ENCODE measurements around the gene DUSP3. TPM values are rescaled to one million over a fixed set of nuclear protein-coding genes. Genes with fewer than 3 reads are reported as not detected.
"Not testable (repeated sequence)": the region's sequence is repeated elsewhere in the genome, so short reads cannot be mapped to it uniquely, and the experiment has no call there.

DUSP3 gene
- total RNA-seq, 1 experiment from 2014 or later: 101 TPM

- DNase-seq (ENCODE audit: low spot score): no peak
- in situ Hi-C loops (cut with HindIII; ENCODE audit: low sequenced_read_pairs): no loop called here
These were observed 26.3 kb upstream of the DUSP3 start for GRCh38 chr17:43805117-43805516.

GRCh38 chr17:43803758-43804157, 25.0 kb upstream of the DUSP3 start:
- DNase-seq (ENCODE audit: low spot score): no peak
- in situ Hi-C loops (cut with HindIII; ENCODE audit: low sequenced_read_pairs): no loop called here

- no peak for DNase-seq (ENCODE audit: low spot score)
- in situ Hi-C loops (cut with HindIII; ENCODE audit: low sequenced_read_pairs): no loop called here
These were observed 23.1 kb upstream of the DUSP3 start for GRCh38 chr17:43801844-43802243.

DNA sequence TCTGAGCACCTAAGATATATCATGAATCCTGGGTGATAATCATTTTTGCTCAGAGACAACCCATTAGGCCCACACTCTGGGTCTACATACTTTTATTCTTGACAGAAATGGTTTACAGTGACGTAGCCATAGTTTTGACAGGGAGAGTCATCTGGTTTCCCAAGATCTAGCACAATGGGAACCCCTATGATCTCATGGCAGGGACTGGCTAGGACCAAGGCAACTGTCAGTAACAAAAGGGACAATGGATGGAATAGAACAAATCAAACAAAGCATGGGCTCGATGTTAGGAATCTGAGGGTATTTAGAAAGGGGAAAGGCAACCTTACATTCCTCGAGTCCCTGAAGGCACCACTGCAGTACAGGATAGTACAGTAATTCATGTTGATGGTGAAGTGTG, 22.0 kb upstream of the DUSP3 start:
- in situ Hi-C loops (cut with HindIII; ENCODE audit: low sequenced_read_pairs): no loop called here
- DNase-seq (ENCODE audit: low spot score): no peak

- in situ Hi-C loops (cut with HindIII; ENCODE audit: low sequenced_read_pairs): no loop called here
- no peak for DNase-seq (ENCODE audit: low spot score)
These were observed 20.3 kb upstream of the DUSP3 start for GRCh38 chr17:43799047-43799446.

GRCh38 chr17:43798024-43798423, 19.2 kb upstream of the DUSP3 start:
- in situ Hi-C loops (cut with HindIII; ENCODE audit: low sequenced_read_pairs); DNase-seq (ENCODE audit: low spot score): not testable (repeated sequence)

DNA sequence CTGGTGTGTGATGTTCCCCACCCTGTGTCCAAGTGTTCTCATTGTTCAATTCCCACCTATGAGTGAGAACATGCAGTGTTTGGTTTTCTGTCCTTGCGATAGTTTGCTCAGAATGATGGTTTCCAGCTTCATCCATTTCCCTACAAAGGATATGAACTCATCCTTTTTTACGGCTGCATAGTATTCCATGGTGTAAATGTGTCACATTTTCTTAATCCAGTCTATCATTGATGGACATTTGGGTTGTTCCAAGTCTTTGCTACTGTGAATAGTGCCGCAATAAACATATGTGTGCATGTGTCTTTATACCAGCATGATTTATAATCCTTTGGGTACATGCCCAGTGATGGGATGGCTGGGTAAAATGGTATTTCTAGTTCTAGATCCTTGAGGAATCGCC, 13.9 kb upstream of the DUSP3 start:
- DNase-seq (ENCODE audit: low spot score); in situ Hi-C loops (cut with HindIII; ENCODE audit: low sequenced_read_pairs): not testable (repeated sequence)

GRCh38 chr17:43791589-43791988, 12.8 kb upstream of the DUSP3 start:
- peak; percentile 42 for DNase-seq (ENCODE audit: low spot score)
- in situ Hi-C loops (cut with HindIII; ENCODE audit: low sequenced_read_pairs): no loop called here

GRCh38 chr17:43790311-43790940, 11.6 kb upstream of the DUSP3 start:
- in situ Hi-C loops (cut with HindIII; ENCODE audit: low sequenced_read_pairs): no loop called here
- DNase-seq (ENCODE audit: low spot score): no peak

GRCh38 chr17:43789482-43789881, 10.7 kb upstream of the DUSP3 start:
- in situ Hi-C loops (cut with HindIII; ENCODE audit: low sequenced_read_pairs): no loop called here
- no peak for DNase-seq (ENCODE audit: low spot score)

DNA sequence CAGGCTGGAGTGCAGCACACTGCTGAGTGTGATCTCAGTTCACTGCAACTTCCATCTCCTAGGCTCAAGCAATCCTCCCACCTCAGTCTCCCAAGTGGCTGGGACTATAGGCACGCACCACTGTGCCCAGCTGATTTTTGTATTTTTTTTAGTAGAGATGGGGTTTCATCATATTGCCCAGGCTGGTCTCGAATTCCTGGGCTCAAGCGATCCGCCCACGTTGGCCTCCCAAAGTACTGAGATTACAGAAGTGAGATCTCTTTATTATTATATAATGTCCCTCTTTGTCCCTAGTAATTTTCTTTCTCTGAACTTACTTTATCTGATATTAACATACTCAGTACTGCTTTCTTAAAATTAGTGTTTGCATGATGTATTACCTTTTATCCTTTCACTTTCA, 9.8 kb upstream of the DUSP3 start:
- in situ Hi-C loops (cut with HindIII; ENCODE audit: low sequenced_read_pairs): no loop called here
- DNase-seq (ENCODE audit: low spot score): no peak

- DNase-seq (ENCODE audit: low spot score): no peak
- in situ Hi-C loops (cut with HindIII; ENCODE audit: low sequenced_read_pairs): no loop called here
These were observed 9.0 kb upstream of the DUSP3 start for GRCh38 chr17:43787728-43788127.

GRCh38 chr17:43784628-43785101, 5.9 kb upstream of the DUSP3 start:
- in situ Hi-C loops (cut with HindIII; ENCODE audit: low sequenced_read_pairs): no loop called here
- DNase-seq (ENCODE audit: low spot score): no peak

DNA sequence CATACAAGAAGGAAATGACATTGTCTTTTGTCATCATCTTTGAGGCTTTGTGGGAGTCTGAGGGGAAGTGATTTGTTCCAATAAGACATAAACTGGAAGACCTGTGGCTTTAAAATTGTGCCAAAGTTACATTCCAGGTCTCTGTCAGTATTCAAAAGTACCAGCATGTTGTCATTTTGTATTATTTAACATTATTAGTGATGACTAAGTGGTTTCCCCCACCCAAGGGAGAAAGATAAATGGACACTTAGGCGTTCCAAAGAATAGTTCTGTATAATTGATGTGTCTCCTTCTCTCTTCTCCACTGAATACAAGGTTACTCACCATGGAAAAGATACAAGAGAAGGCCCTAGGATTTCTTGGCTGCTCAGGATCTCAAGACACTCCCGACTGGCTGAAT, 5.3 kb upstream of the DUSP3 start:
- in situ Hi-C loops (cut with HindIII; ENCODE audit: low sequenced_read_pairs): no loop called here
- DNase-seq (ENCODE audit: low spot score): no peak

DNA sequence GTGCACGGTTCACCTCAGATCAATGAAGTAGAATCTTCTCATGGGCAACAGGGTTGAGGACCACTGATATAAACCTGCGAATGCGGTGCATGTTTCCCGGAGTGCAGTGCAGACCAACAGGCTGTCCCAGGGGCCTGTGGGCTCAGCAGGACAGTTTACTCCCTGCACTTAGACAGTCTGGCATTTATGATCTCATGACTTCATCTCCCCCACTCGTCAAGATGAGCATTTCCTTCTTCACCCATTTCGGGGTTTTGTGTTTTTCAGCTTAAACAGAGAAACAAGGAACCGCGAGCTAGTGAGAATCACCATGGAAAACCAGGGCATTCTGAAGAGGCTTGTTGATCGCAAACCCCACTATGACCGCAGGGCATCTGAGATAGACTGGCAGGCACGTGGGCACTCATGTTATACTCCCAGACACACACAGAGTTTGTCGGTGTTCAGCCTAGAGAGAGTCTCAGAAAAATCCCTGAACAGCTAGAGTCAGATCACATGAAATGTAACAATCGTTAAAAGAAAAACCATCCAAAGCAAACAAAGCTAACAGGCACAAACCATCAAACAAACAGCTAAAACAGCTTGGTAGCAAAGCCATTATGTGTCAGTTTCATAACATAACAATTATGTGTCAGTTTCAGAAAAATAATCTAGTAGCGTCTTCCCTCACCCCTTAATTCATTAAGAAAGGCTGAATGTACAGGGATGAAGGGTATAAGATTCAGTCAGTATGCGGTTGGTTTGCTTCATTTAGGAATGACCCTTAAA, 4.3 kb upstream of the DUSP3 start:
- no peak for DNase-seq (ENCODE audit: low spot score)
- in situ Hi-C loops (cut with HindIII; ENCODE audit: low sequenced_read_pairs): no loop called here

DNA sequence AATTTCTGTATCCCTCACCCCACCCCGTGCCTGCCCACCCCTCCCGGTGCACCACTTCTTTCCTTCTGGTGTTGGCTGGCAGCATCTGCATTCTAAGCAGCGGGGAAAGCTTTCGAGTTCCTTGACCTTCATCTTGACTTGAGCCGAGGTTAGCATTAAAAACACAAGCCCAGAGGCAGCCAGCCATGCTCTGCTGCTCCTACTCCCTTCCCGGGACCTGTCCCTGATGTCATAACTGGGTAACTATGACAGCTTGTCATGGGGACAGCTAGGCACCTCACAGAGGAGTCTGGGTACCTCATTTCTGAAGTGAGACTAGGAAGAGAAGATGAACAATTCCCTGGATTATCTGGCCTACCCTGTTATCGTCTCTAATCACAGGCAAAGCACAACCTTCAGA, 1.4 kb upstream of the DUSP3 start, which contains the start of gene CFAP97D1:
CFAP97D1 (plus strand) TSS at position 301 of the 400 bp plus-strand sequence; CDS start at position 329, 28 bp downstream.
- in situ Hi-C loops (cut with HindIII; ENCODE audit: low sequenced_read_pairs): no loop called here
- DNase-seq (ENCODE audit: low spot score): no peak

DNA sequence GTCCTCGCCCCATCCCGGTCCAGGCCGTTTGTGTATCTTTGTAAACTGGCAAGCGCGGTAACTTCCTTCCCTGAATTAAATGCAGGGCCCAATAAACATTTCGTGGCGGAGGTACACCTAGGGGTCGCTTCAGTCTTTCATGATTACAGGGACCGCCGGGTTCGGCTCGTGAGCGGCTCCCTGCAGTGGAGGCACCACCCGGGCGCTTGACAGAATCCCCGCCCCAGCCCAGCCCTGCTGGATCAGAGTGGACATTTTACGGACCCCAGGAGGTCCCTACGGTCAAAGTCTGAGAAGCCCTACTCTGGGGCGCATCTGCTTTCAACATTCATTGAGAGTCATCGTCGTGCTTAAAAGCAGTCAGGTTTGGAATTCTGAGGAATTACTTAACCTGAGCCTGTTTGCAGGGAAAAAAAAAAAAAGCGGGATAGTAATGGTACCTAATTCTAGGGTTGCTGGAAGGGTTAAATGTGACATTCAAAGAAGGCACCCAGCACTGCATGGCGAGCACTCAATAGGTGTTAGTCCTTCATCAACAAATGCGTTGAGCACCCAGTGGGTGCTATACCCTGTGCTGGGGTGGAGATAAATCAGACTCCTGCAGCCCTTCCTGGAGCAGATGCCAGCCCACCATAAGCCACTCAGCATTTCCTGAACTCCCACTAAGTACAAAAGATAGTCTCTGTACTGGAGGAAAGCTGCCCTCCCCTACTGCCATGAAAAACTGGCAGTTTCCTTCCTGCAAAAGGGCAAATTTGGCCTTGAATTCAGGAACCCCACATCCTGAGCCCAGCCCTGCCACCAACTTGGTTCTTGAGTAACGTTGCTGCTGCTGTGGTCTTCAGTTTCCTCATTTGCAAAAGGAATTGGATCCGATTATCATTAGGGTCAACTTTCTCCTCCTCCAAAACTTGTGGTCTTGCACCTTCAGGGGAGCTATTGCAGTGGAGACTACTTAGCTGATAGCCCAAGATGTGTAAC, 658 bp upstream of the DUSP3 start:
- no peak for DNase-seq (ENCODE audit: low spot score)
- in situ Hi-C loops (cut with HindIII; ENCODE audit: low sequenced_read_pairs): no loop called here

DNA sequence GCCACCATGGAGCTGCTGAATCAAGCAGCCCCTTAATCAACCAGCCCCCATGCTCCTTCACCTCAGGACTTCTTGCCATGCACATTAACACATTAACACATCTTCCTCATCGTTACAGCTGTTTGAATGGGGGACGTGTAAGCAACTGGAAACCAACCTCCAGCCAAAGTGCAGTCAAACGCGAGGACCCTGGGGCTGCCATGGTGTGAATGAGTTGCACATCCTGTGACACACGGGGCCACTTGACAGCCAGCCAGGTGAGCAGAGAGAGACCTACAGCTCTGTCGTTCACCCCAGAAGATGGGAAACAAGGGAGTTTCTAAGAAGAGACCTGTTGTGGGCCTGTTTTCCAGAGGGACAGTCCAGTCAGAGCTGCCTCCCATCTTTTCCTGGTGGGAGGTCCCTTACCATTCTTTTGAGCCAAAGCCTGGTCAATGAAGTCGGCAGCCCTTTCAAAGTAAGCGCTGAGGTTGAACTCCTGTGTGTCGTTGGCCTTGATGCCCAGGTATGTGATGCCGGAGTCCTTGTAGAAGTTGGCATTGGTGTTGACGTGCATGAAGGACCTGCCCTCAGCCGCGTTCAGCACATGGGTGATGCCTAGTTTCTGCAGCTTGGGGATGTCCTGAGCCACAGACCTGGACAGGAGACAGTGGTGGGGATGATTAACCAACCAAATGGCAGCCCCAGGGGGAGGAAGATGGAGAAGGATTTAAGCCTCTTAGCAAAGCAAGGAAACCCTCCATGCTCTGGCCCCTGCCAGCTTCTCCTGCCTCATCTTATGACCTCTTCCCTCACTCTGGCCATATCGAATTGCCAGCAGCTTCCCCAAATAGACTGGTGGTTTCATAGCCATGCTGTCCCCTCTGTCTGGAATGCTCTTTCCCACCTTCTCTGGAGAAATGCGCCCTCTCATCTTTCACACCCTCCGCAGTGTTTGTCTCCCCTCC, 4.2 kb downstream of the DUSP3 start:
- no peak for DNase-seq (ENCODE audit: low spot score)
- in situ Hi-C loops (cut with HindIII; ENCODE audit: low sequenced_read_pairs): no loop called here

Data from G401 (cell line).